Suprapubic skin (tissue), 4 donors: Measurements from ENCODE around the gene ACSL6.

Experiments used
- POLR2A ChIP-seq, 2 donors: fragments of 450-650 bp; IDR thresholded peaks; one replicate each; pipeline ENCODE4 v1.6.1; 2017; ENCODE audit warnings: antibody characterized with exemption in 2 of 2, mild to moderate bottlenecking in 2 of 2, moderate library complexity in 2 of 2
- POLR2AphosphoS5 ChIP-seq, 3 donors: sonication (generic); formaldehyde crosslinking; IDR thresholded peaks; one replicate each; pipeline ENCODE4 v1.6.1; 2017; ENCODE audit warnings: antibody characterized with exemption in 3 of 3
- TF ChIP-seq, protein P1 (sequence below), 2 donors: fragments of 200-600 bp in 1 of 2; fragments of 450-650 bp in 1 of 2; sonication (generic) in 1 of 2; IDR thresholded peaks; one replicate each; pipeline ENCODE4 v1.5.1; 2016 to 2019; ENCODE audit warnings: antibody characterized with exemption in 2 of 2, mild to moderate bottlenecking in 1 of 2, moderate library complexity in 1 of 2

DNA sequence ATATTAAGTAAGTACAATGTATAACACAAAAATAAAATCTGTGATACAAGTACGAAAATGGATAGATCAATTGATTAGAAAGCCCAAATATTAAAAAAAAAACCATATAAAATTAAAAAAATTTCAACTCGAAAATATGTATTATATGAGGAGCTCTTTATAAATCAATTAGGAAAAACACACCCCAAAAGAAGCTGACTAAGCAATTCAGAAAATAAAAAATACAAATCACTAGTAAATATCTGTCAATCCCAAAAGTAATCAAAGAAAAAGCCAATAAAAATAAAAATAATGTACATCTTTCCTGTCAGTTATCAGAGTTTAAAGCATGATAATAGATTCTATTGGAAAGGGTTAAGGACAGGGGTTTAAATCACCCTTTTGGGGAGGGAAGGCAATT, 10.2 kb upstream of the ACSL6 start:
- TF ChIP-seq POLR2AphosphoS5 (IDR thresholded peaks at IDR 0.05) (no peak), POLR2A (IDR thresholded peaks at IDR 0.05) (no peak)
- TF ChIP-seq, protein P1, sequence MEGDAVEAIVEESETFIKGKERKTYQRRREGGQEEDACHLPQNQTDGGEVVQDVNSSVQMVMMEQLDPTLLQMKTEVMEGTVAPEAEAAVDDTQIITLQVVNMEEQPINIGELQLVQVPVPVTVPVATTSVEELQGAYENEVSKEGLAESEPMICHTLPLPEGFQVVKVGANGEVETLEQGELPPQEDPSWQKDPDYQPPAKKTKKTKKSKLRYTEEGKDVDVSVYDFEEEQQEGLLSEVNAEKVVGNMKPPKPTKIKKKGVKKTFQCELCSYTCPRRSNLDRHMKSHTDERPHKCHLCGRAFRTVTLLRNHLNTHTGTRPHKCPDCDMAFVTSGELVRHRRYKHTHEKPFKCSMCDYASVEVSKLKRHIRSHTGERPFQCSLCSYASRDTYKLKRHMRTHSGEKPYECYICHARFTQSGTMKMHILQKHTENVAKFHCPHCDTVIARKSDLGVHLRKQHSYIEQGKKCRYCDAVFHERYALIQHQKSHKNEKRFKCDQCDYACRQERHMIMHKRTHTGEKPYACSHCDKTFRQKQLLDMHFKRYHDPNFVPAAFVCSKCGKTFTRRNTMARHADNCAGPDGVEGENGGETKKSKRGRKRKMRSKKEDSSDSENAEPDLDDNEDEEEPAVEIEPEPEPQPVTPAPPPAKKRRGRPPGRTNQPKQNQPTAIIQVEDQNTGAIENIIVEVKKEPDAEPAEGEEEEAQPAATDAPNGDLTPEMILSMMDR (IDR thresholded peaks at IDR 0.05): no peak
